IMR-90 (cell line): Measurements from ENCODE around the gene MBOAT2. TPM values are rescaled to one million over a fixed set of nuclear protein-coding genes. Genes with fewer than 3 reads are reported as not detected.

Experiments used
- ATAC-seq: fragments of 200-7000 bp; cut with Tn5 transposase; 2 replicates; pipeline ENCODE4 v1.9.1; 2020; ENCODE audit warnings: low read depth, mild to moderate bottlenecking, moderate library complexity
- BruUV-seq: library from RNA; stranded (reverse); fragments of 400-500 nt; replicated peaks from 2 replicates; lab custom pipeline; 2021; lab: Mats Ljungman, UMichigan
- CTCF ChIA-PET: fragments of 300-600 bp; formaldehyde crosslinking; extraction: SDS; loops from one replicate; lab custom pipeline; 2021; ENCODE audit warnings: antibody characterized with exemption; lab: Yijun Ruan, JAX
- POLR2A ChIA-PET: fragments of 300-600 bp; sonication (Branson Sonifier 250); formaldehyde crosslinking; loops from one replicate; lab custom pipeline; 2022; ENCODE audit warnings: antibody characterized with exemption; ENCODE audit not compliant: unreplicated experiment; lab: Charles Lee
- DNase-seq: peaks from one replicate; pipeline ENCODE4 v3.0.0; 2013
- H2AFZ ChIP-seq: replicated peaks from 2 replicates; pipeline ENCODE3; 2013; ENCODE audit warnings: low read length, mild to moderate bottlenecking; ENCODE audit not compliant: poor library complexity
- H2AK5ac ChIP-seq: 2 replicates; pipeline ENCODE4 v1.6.1; 2013; ENCODE audit warnings: low read depth, low read length, inconsistent platforms
- H2AK9ac ChIP-seq: replicated peaks from 2 replicates; pipeline ENCODE3; 2013; ENCODE audit warnings: mild to moderate bottlenecking, low read depth, low read length, moderate library complexity; ENCODE audit not compliant: poor library complexity
- H2BK120ac ChIP-seq: 2 replicates; pipeline ENCODE4 v1.6.1; 2013; ENCODE audit warnings: low read depth, low read length, inconsistent platforms
- H2BK15ac ChIP-seq: 3 replicates; pipeline ENCODE4 v1.6.1; 2013; ENCODE audit warnings: low read depth, low read length, inconsistent platforms
- H2BK20ac ChIP-seq: 2 replicates; pipeline ENCODE4 v1.6.1; 2013; ENCODE audit warnings: low read depth, mild to moderate bottlenecking, inconsistent platforms, low read length, moderate library complexity
- H2BK5ac ChIP-seq: 2 replicates; pipeline ENCODE4 v1.6.1; 2013; ENCODE audit warnings: mild to moderate bottlenecking, low read depth, low read length, inconsistent platforms; ENCODE audit not compliant: poor library complexity, severe bottlenecking
- H3K14ac ChIP-seq: replicated peaks from 2 replicates; pipeline ENCODE4 v1.6.1; 2013; ENCODE audit warnings: low read depth, low read length, inconsistent platforms
- H3K18ac ChIP-seq: 2 replicates; pipeline ENCODE4 v1.6.1; 2013; ENCODE audit warnings: low read depth, low read length, control low read depth
- H3K23ac ChIP-seq: 2 replicates; pipeline ENCODE4 v1.6.1; 2013; ENCODE audit warnings: low read depth, low read length, inconsistent platforms
- H3K27ac ChIP-seq: 2 replicates; pipeline ENCODE4 v1.5.1; 2013; ENCODE audit warnings: mild to moderate bottlenecking, control low read depth, low read length; ENCODE audit not compliant: insufficient read depth
- H3K27me3 ChIP-seq: 2 replicates; pipeline ENCODE4 v1.6.1; 2013; ENCODE audit warnings: low read length; ENCODE audit not compliant: control insufficient read depth, insufficient read depth
- H3K36me3 ChIP-seq: 2 replicates; pipeline ENCODE4 v1.6.1; 2013; ENCODE audit warnings: low read length, mixed read lengths; ENCODE audit not compliant: control insufficient read depth, insufficient read depth
- H3K4ac ChIP-seq: 2 replicates; pipeline ENCODE4 v1.6.1; 2013; ENCODE audit warnings: low read depth, low read length, inconsistent platforms
- H3K4me1 ChIP-seq: 2 replicates; pipeline ENCODE4 v1.6.1; 2013; ENCODE audit warnings: low read length, mixed read lengths; ENCODE audit not compliant: control insufficient read depth, insufficient read depth
- H3K4me2 ChIP-seq: 2 replicates; pipeline ENCODE4 v1.6.1; 2013; ENCODE audit warnings: low read depth, mild to moderate bottlenecking, control low read depth, low read length, moderate library complexity
- H3K4me3 ChIP-seq: 2 replicates; pipeline ENCODE4 v1.5.1; 2013; ENCODE audit warnings: low read depth, mild to moderate bottlenecking, control low read depth, low read length, moderate library complexity; ENCODE audit not compliant: insufficient read depth
- H3K56ac ChIP-seq: 2 replicates; pipeline ENCODE4 v1.6.1; 2013; ENCODE audit warnings: low read length, inconsistent platforms; ENCODE audit not compliant: insufficient read depth; ENCODE audit errors: extremely low read depth
- H3K79me1 ChIP-seq, 2 experiments: 2 replicates each; pipeline ENCODE4 v1.6.1; 2013; ENCODE audit warnings: low read length in 2 of 2, inconsistent platforms in 1 of 2, low read depth in 1 of 2
- H3K9ac ChIP-seq: 2 replicates; pipeline ENCODE4 v1.6.1; 2013; ENCODE audit warnings: low read depth, low read length, control low read depth
- H3K9me1 ChIP-seq: 2 replicates; pipeline ENCODE4 v1.6.1; 2013; ENCODE audit warnings: low read length, inconsistent platforms; ENCODE audit not compliant: insufficient read depth
- H3K9me3 ChIP-seq: 2 replicates; pipeline ENCODE4 v1.6.1; 2013; ENCODE audit warnings: low read length; ENCODE audit not compliant: control insufficient read depth, insufficient read depth
- H4K20me1 ChIP-seq: 2 replicates; pipeline ENCODE4 v1.6.1; 2013; ENCODE audit warnings: low read length, inconsistent platforms; ENCODE audit not compliant: insufficient read depth
- H4K5ac ChIP-seq: 2 replicates; pipeline ENCODE4 v1.6.1; 2013; ENCODE audit warnings: mild to moderate bottlenecking, low read depth, low read length, control low read depth
- H4K8ac ChIP-seq, 2 experiments: 2 replicates each; pipeline ENCODE4 v1.6.1; 2013; ENCODE audit warnings: low read depth in 2 of 2, low read length in 2 of 2, control low read depth in 1 of 2, inconsistent platforms in 1 of 2
- H4K91ac ChIP-seq: 2 replicates; pipeline ENCODE4 v1.6.1; 2013; ENCODE audit warnings: low read depth, low read length, inconsistent platforms; ENCODE audit not compliant: insufficient read depth
- CHD1 ChIP-seq: IDR thresholded peaks from 2 replicates; pipeline ENCODE4 v1.6.1; 2012; ENCODE audit warnings: low read depth, low read length, improper control_type of control experiment
- ELK1 ChIP-seq: fragments of 150-350 bp; IDR thresholded peaks from 2 replicates; pipeline ENCODE4 v1.6.1; 2016; ENCODE audit warnings: low read depth, mild to moderate bottlenecking, low read length, moderate library complexity, borderline replicate concordance
- MXI1 ChIP-seq: IDR thresholded peaks from 2 replicates; pipeline ENCODE4 v1.6.1; 2012; ENCODE audit warnings: low read depth, mild to moderate bottlenecking, low read length, moderate library complexity, borderline replicate concordance
- RAD21 ChIP-seq: IDR thresholded peaks from 2 replicates; pipeline ENCODE4 v1.6.1; 2012; ENCODE audit warnings: low read length, improper control_type of control experiment
- SMC3 ChIP-seq: fragments of 150-350 bp; IDR thresholded peaks from 2 replicates; pipeline ENCODE4 v1.6.1; 2016; ENCODE audit warnings: low read depth, mild to moderate bottlenecking, antibody characterized with exemption, low read length, moderate library complexity
- WGBS, 2 experiments: methylation state at CpG; one replicate each; pipeline versions ENCODE4 v1.1.5 to v1.1.7; 2013; ENCODE audit warnings: missing lambda C conversion rate in 2 of 2; ENCODE audit not compliant: insufficient read length in 1 of 2; ENCODE audit errors: extremely low coverage in 2 of 2; 5-methylcytosine and 5-hydroxymethylcytosine counted together
- dilution Hi-C: fragments of 300-500 bp; cut with HindIII; formaldehyde crosslinking; loops from one replicate; pipeline ENCODE4 v1.14.3; 2018; ENCODE audit warnings: low sequenced_read_pairs; ENCODE audit not compliant: unreplicated experiment
- in situ Hi-C: fragments of 300-500 bp; cut with MboI; formaldehyde crosslinking; loops from 3 replicates; pipeline ENCODE4 v1.14.3; 2019; ENCODE audit warnings: low sequenced_read_pairs, inconsistent platforms, mixed read lengths
- intact Hi-C: fragments of 100-400 bp; cut with micrococcal nuclease; formaldehyde crosslinking; loops from 2 replicates; pipeline ENCODE4 v1.10.0; 2022
- polyA plus RNA-seq, 3 experiments: library from polyadenylated mRNA; depleted of rRNA; stranded (reverse); fragments of >200 nt; gene quantifications; 2 replicates each; pipeline ENCODE4 v1.2.3, GENCODE V29; 2012; ENCODE audit warnings: low replicate concordance in 1 of 3
- total RNA-seq: library from RNA; depleted of rRNA; stranded (reverse); fragments of >200 nt; gene quantifications from 2 replicates; pipeline ENCODE4 v1.2.3, GENCODE V29; 2012
- TF ChIP-seq, protein P1 (sequence below): conservative IDR thresholded peaks from 2 replicates; pipeline ENCODE4 v1.5.1; 2012; ENCODE audit warnings: mild to moderate bottlenecking, low read depth, low read length, improper control_type of control experiment
- TF ChIP-seq, protein P2 (sequence below): fragments of 150-350 bp; IDR thresholded peaks from 2 replicates; pipeline ENCODE4 v1.6.1; 2017; ENCODE audit warnings: mild to moderate bottlenecking, antibody characterized with exemption, low read length, low read depth

The MBOAT2 gene
- total and polyA plus RNA-seq, 2 of the 4 experiments (the other 2 are of a cell fraction) = 33.9 to 102 TPM

DNA sequence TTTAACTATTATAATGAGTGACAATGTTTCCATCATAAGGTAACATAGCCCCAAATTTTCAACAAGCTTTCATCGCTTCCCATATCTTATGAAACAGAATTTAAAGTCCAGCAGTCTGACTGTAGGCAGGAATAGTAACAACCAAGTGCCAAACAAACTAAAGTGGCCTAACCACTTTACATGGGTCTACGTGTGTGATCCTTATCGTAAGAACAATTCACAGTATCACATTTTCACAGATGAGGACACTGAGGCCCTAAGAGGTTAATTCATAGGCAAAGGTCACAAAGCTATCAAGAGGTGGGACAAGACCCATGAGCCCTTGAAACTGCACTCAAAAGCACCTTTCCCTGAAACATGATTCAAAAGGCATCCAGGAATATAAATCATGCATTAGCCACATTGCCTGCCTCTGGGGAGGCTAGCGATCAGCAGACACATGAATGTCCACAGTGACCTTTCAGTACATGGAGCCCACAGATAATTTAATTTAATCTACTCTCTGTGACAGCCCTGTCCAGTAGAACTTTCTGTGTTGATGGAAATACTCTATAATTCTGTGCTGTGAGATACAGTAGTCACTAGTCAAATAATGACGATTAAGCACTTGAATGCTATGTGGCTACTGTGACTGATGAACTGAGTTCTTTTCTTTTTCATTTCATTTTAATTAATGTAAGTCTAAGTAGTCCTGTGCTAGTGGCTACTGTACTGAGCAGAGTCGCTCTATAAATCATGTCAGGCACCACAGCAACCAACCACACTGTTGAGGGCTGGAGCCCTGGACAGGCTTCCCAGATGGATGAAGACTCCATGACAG is 196.4 kb downstream of the MBOAT2 start:
- ChIA-PET CTCF (no interaction called here), POLR2A (no interaction called here)
- Histone ChIP-seq H2BK20ac (no peak overlapping the region), H4K8ac (no peak overlapping the region), H3K36me3 (peaks cover 24% of the 10 kb centered on the region), H3K9me3 (no peaks in the 10 kb centered on the region), H2BK5ac (no peak overlapping the region), H3K56ac (no peak overlapping the region), H3K27ac (no peak overlapping the region), H3K9me1 (peaks cover 12% of the 10 kb centered on the region), H3K9ac (no peak overlapping the region), H3K4me3 (no peak overlapping the region), H4K20me1 (no peaks in the 10 kb centered on the region), H2AK5ac (no peak overlapping the region), H2BK120ac (no peak overlapping the region), H3K14ac (no peak overlapping the region), H2AFZ (no peak overlapping the region), H3K4me2 (no peak overlapping the region), H4K91ac (no peak overlapping the region), H3K79me1 (peaks cover 17 to 33% of the 10 kb centered on the region in 2 experiments; a peak in 3 of 4 replicates), H3K4ac (no peak overlapping the region), H3K23ac (no peak overlapping the region), H4K5ac (no peak overlapping the region), H2AK9ac (no peak overlapping the region), H3K18ac (no peak overlapping the region), H2BK15ac (no peak overlapping the region), H3K27me3 (no peaks in the 10 kb centered on the region), H3K4me1 (0 out of 2 replicates have a peak, but pooled peaks cover 2% of the 10 kb centered on the region)
- in situ Hi-C loops = no loop called here
- dilution Hi-C loops = no loop called here
- no peak for DNase-seq
- no peak for ATAC-seq
- WGBS, 2 experiments = no CpG with 5 or more reads among the region's 6 CpGs
- TF ChIP-seq, protein P1, sequence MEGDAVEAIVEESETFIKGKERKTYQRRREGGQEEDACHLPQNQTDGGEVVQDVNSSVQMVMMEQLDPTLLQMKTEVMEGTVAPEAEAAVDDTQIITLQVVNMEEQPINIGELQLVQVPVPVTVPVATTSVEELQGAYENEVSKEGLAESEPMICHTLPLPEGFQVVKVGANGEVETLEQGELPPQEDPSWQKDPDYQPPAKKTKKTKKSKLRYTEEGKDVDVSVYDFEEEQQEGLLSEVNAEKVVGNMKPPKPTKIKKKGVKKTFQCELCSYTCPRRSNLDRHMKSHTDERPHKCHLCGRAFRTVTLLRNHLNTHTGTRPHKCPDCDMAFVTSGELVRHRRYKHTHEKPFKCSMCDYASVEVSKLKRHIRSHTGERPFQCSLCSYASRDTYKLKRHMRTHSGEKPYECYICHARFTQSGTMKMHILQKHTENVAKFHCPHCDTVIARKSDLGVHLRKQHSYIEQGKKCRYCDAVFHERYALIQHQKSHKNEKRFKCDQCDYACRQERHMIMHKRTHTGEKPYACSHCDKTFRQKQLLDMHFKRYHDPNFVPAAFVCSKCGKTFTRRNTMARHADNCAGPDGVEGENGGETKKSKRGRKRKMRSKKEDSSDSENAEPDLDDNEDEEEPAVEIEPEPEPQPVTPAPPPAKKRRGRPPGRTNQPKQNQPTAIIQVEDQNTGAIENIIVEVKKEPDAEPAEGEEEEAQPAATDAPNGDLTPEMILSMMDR = no peak
- no peak for TF ChIP-seq ELK1
- TF ChIP-seq RAD21 = no peak
- TF ChIP-seq, protein P2, sequence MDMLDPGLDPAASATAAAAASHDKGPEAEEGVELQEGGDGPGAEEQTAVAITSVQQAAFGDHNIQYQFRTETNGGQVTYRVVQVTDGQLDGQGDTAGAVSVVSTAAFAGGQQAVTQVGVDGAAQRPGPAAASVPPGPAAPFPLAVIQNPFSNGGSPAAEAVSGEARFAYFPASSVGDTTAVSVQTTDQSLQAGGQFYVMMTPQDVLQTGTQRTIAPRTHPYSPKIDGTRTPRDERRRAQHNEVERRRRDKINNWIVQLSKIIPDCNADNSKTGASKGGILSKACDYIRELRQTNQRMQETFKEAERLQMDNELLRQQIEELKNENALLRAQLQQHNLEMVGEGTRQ = no peak
- TF ChIP-seq MXI1 = no peak
- TF ChIP-seq SMC3 = no peak
- no peak for TF ChIP-seq CHD1
- intact Hi-C loops = no loop called here
- no TSS peak for BruUV-seq
